GM03348 (cell line): ENCODE measurements around the gene DDX39A.
A peak's percentile ranks its signal among the peaks of the same experiment; 100 is the strongest.
"Not testable (repeated sequence)": the region's sequence is repeated elsewhere in the genome, so short reads cannot be mapped to it uniquely, and the experiment has no call there.

ENCODE experiments used
- DNase-seq: peaks from one replicate; pipeline ENCODE4 v3.0.0; 2012; ENCODE audit warnings: low spot score

The DDX39A gene

DNA sequence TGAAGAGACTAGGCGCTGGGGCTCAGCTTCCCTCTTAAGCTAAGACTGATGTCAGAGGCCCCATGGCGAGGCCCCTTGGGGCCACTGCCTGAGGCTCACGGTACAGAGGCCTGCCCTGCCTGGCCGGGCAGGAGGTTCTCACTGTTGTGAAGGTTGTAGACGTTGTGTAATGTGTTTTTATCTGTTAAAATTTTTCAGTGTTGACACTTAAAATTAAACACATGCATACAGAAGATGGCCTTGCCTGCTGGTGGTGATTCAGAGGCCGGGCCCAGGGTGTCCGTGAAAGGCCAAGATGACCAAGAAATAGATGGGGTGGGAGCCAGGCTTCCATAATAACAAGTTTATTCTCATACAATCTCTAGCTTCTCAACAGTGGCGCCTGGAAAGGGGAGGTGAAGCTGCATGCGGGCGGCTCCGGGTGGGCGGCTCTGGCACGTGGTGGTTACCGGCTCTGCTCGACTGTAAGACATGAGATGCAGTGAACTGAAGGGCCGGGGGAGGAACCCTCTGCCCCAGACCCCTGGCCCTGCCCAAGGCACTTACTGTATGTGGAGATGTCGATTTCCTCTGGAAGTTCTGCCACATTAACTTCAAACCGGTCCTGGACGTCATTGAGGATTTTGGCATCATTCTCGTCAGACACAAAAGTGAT, 10.5 kb downstream of the DDX39A start:
- DNase-seq, result no peak

GRCh38 chr19:14407605-14408484, 11.3 kb downstream of the DDX39A start:
- DNase-seq, result no peak

GRCh38 chr19:14406645-14407401, 12.3 kb downstream of the DDX39A start:
- no peak for DNase-seq

- DNase-seq, result peak; percentile 95
Measured at GRCh38 chr19:14405758-14406644, 13.1 kb downstream of the DDX39A start.

DNA sequence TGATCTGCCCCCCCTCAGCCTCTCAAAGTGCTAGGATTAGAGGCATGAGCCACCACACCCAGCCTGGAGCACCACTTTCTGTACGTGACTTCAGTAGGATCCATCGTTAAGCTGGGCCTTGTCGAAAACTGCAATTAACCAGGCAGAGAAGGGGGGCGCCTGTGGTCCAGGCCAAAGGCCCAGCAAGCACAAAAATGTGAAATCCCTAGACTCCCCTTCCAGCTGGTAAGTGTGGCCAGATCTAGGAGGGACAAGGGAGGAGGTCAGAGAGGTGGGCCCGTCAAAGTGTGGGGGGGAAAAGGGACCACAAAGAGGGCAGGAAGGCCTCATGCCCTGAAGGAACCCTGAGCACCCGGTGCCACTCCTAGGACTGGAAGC, 13.8 kb downstream of the DDX39A start:
- no peak for DNase-seq

GRCh38 chr19:14404312-14404711, 14.8 kb downstream of the DDX39A start:
- DNase-seq, result no peak

DNA sequence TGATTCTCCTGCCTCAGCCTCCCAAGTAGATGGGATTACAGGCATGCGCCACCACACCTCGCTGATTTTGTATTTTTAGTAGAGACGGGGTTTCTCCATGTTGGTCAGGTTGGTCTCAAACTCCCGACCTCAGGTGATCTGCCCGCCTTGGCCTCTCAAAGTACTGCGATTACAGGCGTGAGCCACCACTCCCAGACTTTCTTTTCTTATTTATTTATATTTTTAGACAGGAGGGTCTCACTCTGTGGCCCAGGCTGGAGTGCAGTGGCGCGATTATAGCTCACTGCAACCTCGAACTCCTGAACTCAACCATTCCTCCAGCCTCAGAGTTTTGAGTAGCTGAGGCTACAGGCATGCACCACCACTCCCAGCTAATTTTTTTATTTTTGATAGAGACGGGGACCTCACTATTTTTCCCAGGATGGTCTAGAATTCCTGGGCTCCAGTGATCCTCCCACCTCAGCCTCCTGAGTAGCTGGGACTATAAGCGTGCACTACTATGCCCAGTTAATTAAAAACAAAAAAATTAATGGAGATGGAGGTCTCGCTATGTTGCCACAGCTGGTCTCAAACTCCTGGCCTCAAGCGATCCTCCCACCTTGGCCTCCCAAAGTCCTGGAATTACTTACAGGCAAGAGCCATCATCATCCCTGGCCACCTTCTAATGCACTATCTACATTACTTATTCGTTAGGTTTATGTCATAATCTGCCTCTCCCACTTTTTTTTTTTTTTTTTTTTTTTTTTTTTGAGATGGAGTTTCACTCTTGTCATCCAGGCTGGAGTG, 15.8 kb downstream of the DDX39A start:
- not testable (repeated sequence) for DNase-seq

- peak; percentile 91 for DNase-seq
Measured at GRCh38 chr19:14402332-14403144, 16.6 kb downstream of the DDX39A start.

DNA sequence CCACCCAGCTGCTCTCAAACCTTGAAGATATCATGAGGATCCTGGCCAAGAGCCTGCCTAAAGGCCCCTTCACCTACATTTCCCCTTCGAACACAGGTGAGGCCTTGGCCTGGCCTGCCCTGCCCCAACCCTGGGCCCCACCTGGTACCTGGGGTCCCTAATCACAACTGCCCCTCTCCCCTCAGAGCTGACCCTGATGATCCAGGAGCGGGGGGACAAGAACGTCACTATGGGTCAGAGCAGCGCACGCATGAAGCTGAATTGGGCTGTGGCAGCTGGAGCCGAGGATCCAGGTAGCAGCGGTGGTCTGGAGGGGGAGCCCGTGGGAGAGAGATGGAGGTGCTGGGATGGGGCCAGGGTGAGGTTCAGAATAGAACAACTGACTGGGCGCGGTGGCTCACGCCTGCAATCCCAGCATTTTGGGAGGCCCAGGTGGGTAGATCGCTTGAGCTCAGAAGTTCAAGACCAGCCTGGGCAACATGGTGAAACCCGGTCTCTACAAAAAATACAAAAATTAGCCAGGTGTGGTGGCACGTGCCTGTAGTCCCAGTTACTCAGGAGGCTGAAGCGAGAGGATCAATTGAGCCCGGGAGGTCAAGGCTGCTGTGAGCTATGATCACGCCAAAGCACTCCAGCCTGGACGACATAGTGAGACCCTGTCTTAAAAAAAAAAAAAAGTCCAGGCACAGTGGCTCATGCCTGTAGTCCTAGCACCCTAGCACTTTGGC, 17.5 kb downstream of the DDX39A start:
- DNase-seq, result no peak

- DNase-seq, result no peak
Measured at GRCh38 chr19:14400951-14401431, 18.1 kb downstream of the DDX39A start.

DNA sequence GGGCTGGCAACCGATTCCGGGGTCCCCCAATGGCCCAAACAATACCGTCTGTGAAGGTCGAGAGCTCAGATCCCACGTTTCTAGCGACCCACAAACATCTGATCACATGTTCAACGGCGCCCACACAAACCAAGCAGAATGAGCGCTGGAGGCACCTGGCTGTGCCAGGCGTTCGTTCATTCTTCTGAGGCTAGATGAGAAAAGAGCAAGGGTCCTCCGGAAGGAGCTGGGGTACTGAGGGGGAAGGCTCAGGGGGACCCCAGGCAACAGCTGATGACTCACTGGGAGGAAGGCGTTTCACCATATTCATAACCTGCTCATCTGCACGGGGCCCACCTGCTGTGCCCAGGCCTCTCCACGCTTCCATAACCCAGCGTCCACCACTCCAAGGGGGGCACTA, 22.0 kb downstream of the DDX39A start:
- DNase-seq, result not testable (repeated sequence)

- DNase-seq, result not testable (repeated sequence)
Measured at GRCh38 chr19:14396730-14397129, 22.4 kb downstream of the DDX39A start.

DNA sequence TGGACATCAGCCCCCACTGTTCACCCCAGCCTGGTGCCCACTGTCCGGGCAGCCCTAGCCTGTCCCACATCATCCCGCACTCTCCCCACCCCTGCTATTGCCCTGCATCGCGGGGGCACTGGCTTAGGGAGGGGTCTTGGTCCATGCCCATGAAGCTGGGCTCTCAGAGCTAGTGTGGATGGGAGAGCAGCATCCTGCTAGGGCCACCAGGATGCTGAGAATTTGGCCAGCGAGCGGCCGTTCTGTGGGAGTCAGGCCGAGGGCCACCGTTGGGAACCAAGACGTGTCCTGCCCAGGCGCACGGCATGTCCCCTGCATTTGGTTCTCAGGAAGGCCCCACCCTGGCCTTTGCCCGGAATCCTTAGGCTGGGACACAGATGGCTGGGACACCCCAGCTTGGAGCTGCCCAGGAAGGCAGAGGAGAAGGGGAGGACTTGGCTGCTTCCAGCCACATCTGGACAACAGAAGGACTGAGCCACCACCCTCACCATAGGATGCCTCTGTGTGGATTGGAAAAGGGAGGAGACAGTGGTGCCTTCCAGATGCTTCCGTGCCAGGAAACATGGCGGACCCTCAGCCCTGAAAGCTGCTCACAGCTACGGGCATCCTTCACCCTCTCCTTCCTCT, 23.3 kb downstream of the DDX39A start:
- DNase-seq, result peak; percentile 48

GRCh38 chr19:14395262-14395661, 23.9 kb downstream of the DDX39A start:
- no peak for DNase-seq

DNA sequence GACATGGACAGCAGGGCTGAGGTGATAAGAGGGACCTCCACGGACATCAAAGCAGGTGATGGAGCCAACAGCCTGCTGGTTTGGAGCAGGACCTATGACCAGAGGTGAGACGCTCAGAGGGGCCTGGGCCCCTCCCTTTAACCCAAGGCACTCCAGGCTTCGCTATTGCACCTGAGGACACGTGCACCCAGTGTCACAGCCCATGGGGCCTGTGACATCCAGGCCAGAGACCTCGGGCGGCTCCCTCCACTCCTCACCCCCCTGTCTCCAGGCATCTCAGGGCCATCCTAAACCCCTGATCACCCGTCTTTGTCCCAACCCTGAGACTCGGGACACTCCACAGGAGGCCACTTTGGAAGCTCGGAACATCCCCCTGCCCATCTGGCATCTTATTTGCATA, 25.0 kb downstream of the DDX39A start:
- DNase-seq, result no peak

- DNase-seq, result peak; percentile 2
Measured at GRCh38 chr19:14393329-14393728, 25.8 kb downstream of the DDX39A start.

GRCh38 chr19:14391156-14391821, 27.9 kb downstream of the DDX39A start:
- no peak for DNase-seq

DNA sequence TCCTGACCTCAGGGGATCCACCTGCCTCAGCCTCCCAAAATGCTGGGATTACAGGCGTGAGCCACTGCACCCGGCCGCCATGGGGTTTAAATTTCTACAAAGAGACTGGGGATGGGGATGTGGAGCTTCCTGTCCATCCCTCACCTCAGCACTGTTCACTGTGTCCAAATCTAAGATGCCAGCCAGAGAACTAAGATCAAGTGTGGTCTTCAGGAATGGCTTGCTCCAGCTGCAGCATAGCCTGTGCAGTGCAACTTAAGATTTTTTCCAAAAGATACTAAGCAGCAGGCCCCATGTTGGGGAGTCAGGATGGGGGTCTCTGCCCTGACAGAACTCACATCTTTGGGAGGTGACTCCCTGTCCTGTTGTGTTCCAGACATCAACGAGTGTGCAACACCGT, 28.6 kb downstream of the DDX39A start:
- no peak for DNase-seq
